ENCODE measurements around the gene JPT1.
A peak's percentile ranks its signal among the peaks of the same experiment; 100 is the strongest.

Gene JPT1

GRCh38 chr17:75090871-75091854 is 63.1 kb downstream of the JPT1 start:
- Histone ChIP-seq H2AFZ (ENCODE audit: low read depth, low read length) (no peak overlapping the region), H3K36me3 (replicated peaks; ENCODE audit: low read depth, low read length) (no peaks in the 10 kb centered on the region), H3K9me3 (ENCODE audit: insufficient read depth, low read length) (no peaks in the 10 kb centered on the region), H3K4me2 (ENCODE audit: low read length) (no peak overlapping the region), H3K79me2 (ENCODE audit: low read length) (no peaks in the 10 kb centered on the region), H3K4me3 (ENCODE audit: low read length) (no peak overlapping the region), H3K9ac (ENCODE audit: low read length) (no peak overlapping the region), H3K27me3 (ENCODE audit: low read depth, low read length) (no peaks in the 10 kb centered on the region), H3K27ac (ENCODE audit: low read length) (no peak overlapping the region), H4K20me1 (ENCODE audit: insufficient read depth, low read length) (no peaks in the 10 kb centered on the region), H3K4me1 (ENCODE audit: low read length) (peaks cover 11% of the 10 kb centered on the region; the same call in 1 of the 2 replicates)
- TF ChIP-seq EZH2phosphoT487 (IDR thresholded peaks at IDR 0.05; ENCODE audit: low read depth) (no peak), CTCF (IDR thresholded peaks at IDR 0.05; ENCODE audit: low read depth, low read length) (no peak)

- H3K27ac ChIP-seq (ENCODE audit: low read length) = no peak overlapping the region
- no peaks in the 10 kb centered on the region for H3K27me3 ChIP-seq (ENCODE audit: low read depth, low read length)
- H3K9ac ChIP-seq (ENCODE audit: low read length) = peak overlapping the region; percentile 71
- no peaks in the 10 kb centered on the region for H3K9me3 ChIP-seq (ENCODE audit: insufficient read depth, low read length)
- peaks cover 11% of the 10 kb centered on the region; the same call in 1 of the 2 replicates for H3K4me1 ChIP-seq (ENCODE audit: low read length)
- H3K4me3 ChIP-seq (ENCODE audit: low read length) = peak overlapping the region; percentile 83
- H2AFZ ChIP-seq (ENCODE audit: low read depth, low read length) = peak overlapping the region; percentile 89; the same call in 1 of the 2 replicates
- TF ChIP-seq CTCF (IDR thresholded peaks at IDR 0.05; ENCODE audit: low read depth, low read length) (no peak), EZH2phosphoT487 (IDR thresholded peaks at IDR 0.05; ENCODE audit: low read depth) (no peak)
- H3K4me2 ChIP-seq (ENCODE audit: low read length) = peak overlapping the region; percentile 88
- H3K36me3 ChIP-seq (replicated peaks; ENCODE audit: low read depth, low read length) = no peaks in the 10 kb centered on the region
- no peaks in the 10 kb centered on the region for H4K20me1 ChIP-seq (ENCODE audit: insufficient read depth, low read length)
- H3K79me2 ChIP-seq (ENCODE audit: low read length) = no peaks in the 10 kb centered on the region
These were observed 65.6 kb downstream of the JPT1 start for GRCh38 chr17:75088465-75089417.

GRCh38 chr17:75087558-75088453 is 66.5 kb downstream of the JPT1 start, which contains the start of gene SLC16A5:
TSS of gene SLC16A5 (plus strand) at chr17:75087954. CDS start at chr17:75093637, 5,683 bp downstream.
- Histone ChIP-seq H3K4me3 (ENCODE audit: low read length) (peak within 1 kb of the TSS; percentile 83), H3K27ac (ENCODE audit: low read length) (no peak within 1 kb of the TSS), H3K36me3 (replicated peaks; ENCODE audit: low read depth, low read length) (no peaks in the 10 kb centered on the region), H4K20me1 (ENCODE audit: insufficient read depth, low read length) (no peaks in the 10 kb centered on the region), H2AFZ (ENCODE audit: low read depth, low read length) (peak within 1 kb of the TSS; percentile 89), H3K9me3 (ENCODE audit: insufficient read depth, low read length) (no peaks in the 10 kb centered on the region), H3K27me3 (ENCODE audit: low read depth, low read length) (no peaks in the 10 kb centered on the region), H3K9ac (ENCODE audit: low read length) (peak within 1 kb of the TSS; percentile 71), H3K4me2 (ENCODE audit: low read length) (peak within 1 kb of the TSS; percentile 88), H3K4me1 (ENCODE audit: low read length) (peaks cover 11% of the 10 kb centered on the region; the same call in 1 of the 2 replicates), H3K79me2 (ENCODE audit: low read length) (no peaks in the 10 kb centered on the region)
- TF ChIP-seq CTCF (IDR thresholded peaks at IDR 0.05; ENCODE audit: low read depth, low read length) (no peak), EZH2phosphoT487 (IDR thresholded peaks at IDR 0.05; ENCODE audit: low read depth) (no peak)
